ENCODE results near the gene PRELID3B.
"Not testable (repeated sequence)": the region's sequence is repeated elsewhere in the genome, so short reads cannot be mapped to it uniquely, and the experiment has no call there.

The PRELID3B gene

DNA sequence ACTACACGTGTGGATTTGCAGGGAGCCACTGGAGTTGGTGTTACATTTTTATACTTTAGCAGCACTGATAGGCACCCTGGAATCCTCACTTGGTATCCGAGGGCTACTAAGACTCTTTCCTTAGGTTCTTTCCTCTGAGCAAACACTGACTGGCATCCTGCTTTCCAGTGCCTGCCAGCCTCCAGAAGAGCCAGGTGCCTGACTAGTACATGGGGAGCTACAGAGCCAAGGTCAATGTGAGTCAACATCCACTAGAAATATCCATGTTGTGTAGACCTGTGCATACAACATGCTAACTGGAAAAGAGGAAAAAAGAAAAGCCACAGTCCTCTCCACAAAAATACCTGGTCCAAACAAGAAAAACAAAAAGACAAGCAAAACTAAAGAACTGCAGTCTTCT, 17.5 kb downstream of the PRELID3B start:
- DNase-seq, result no peak

DNA sequence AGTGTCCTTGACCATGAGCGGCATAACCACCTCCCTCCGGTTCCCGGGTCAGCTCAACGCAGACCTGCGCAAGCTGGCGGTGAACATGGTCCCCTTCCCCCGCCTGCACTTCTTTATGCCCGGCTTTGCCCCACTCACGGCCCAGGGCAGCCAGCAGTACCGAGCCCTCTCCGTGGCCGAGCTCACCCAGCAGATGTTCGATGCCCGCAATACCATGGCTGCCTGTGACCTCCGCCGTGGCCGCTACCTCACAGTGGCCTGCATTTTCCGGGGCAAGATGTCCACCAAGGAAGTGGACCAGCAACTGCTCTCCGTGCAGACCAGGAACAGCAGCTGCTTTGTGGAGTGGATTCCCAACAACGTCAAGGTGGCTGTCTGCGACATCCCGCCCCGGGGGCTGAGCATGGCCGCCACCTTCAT, 18.5 kb downstream of the PRELID3B start:
- DNase-seq, result no peak

DNA sequence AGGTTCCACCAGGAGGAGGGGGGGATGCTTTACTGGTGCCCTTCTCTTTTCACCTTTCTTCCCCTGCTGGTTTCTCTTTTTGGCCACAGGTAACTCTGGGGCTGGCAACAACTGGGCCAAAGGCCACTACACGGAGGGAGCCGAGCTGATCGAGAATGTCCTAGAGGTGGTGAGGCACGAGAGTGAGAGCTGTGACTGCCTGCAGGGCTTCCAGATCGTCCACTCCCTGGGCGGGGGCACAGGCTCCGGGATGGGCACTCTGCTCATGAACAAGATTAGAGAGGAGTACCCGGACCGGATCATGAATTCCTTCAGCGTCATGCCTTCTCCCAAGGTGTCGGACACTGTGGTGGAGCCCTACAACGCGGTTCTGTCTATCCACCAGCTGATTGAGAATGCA, 19.0 kb downstream of the PRELID3B start:
- DNase-seq, result no peak

DNA sequence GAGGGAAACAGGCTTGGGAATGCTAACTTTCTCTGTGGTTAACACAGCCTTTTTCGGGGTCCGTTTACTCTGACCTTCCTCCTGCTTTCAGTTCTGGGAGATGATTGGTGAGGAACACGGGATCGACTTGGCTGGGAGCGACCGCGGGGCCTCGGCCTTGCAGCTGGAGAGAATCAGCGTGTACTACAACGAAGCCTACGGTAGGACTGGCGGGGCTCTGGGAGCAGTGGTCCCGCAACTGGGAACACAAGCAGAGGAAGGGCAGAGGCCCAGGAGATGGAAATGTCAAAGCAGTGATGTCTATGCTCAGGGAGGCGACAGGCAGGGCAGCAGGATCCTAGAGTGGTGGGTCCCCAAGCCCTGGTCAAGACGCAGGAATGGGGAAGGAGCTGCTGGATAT, 19.8 kb downstream of the PRELID3B start:
- DNase-seq, result no peak

DNA sequence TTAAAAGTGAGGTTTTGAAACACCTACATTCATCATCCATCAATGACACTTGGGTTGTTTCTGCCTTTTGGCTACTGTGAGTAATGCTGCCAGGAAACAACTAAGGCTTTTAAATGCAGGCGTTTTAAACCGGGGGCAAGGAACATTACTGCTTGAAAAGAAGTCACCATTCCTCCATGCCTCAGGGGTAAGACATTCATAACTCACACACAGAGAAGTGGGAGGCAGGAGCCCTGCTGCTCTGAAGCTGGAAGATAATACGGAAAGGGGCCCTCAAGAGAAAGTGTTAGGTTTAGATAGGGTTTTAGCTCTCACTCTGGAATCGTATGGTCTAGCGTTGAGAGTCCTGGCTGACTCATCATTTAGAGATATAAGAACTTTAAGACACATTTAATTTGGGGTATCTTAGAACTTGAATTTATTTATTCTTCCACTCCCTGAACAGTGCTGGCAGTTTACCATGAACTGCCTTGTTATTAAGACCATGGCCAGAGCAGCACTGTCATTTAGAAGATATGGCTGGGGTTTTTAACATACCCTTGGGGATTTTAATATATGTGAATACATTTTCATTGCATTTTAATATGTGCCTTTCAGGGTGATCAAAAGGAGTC, 21.5 kb downstream of the PRELID3B start:
- no peak for DNase-seq

DNA sequence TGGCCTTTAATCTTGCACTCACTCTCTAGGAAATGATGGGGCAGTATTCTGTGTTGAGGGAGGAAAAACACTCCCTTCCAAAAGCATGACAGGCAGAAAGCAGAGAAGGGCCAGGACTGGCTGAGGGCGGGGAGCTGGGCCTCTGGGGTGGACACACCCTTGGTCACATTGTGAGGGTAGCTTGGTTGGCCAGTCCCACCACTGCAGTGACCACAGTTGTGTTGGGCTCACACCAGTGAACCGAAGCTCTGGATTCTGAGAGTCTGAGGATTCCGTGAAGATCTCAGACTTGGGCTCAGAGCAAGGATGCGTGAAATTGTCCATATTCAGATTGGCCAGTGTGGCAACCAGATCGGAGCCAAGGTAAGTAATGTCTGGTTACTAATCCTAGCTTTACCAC, 23.4 kb downstream of the PRELID3B start, which contains the start of gene TUBB1:
TSS of gene TUBB1 (plus strand) at position 213 of the 400 bp plus-strand sequence. CDS start at position 307, 94 bp downstream.
- DNase-seq, result no peak

DNA sequence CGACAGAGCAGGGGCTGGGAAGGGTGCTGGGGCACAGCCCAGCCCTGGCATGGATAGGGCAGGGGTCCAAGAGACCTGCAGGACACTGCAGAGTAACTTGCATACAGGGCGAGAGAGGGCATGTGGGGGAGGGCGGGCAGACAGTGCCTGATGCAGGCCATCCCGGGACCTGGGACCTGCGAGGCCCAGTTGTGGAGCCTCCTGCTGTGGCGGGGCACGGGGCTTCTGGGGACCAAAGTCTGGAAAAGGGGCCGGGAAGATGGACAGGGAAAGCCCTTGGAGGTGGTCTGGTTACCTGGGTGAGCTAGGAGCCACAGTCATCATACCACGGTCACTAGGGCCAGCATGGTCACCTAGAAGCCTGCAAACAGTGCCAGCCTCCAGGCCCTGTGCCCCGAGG, 23.8 kb downstream of the PRELID3B start:
- no peak for DNase-seq

DNA sequence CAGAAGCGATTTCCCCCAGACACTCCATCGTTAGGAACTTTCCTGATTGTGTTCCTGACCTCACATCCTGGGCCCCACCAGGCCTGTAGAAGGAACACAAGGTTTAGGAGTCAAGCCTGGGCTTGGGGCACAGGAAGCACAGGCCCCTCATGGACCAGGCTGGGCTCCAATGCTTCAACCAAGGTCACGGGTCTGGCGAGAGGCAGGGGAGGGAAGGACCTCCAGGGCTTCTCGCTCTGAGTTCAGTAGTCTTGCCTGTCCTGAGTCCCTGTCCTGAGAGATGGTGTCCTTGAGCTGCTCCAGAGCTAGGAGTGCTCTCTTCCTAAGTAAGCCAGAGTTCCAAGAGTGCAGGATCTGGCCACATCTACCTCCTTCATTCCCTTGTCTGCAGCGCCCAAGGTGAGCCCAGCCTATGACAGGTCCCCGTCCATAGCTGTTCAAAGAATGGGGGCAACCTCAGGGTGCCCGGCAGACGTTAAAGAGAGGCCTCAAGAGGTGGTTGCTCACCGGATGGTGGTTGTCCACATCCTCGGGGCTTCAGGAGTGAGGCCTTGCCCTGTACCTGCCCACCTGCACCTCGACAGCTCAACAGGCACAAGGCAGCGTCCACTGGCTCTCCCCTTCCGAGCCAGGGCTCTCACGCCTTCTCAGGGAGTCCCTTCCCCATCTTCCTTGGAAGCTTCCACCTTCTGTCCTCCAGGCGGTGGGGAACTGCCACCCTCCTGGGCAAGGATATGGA, 24.9 kb downstream of the PRELID3B start:
- DNase-seq, result no peak

DNA sequence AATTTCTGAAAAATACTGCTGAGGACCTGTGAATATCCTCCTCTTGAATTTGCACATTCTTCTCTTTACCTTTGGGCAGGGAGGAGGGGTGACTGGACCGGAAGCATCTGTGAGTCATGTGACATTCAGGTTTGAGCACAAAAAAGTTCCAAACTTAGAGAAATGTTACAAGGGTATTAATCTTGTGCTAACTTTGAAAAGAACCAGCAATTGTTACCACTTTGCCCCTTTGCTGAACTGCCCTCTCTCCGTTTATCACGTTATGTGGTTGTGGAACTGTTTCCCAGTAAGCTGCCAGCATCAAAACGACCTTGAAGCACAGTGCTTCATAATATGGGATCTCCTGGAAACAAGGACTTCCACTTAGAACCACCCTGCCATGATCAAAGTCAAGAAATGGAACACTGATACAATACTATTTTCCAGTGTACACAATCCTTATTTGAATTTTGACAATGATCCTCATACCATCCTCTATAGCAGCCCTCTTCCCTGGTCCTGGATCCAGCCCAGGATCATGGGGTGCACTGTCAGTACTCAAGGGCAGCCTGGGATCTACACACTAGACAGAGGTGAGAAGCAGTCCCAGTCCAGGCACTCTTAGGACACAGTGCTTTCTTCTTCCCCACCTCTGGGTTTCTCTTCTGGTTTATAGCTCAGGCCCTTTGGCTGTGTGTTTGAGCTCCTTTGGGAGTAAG, 25.6 kb downstream of the PRELID3B start:
- DNase-seq, result no peak

DNA sequence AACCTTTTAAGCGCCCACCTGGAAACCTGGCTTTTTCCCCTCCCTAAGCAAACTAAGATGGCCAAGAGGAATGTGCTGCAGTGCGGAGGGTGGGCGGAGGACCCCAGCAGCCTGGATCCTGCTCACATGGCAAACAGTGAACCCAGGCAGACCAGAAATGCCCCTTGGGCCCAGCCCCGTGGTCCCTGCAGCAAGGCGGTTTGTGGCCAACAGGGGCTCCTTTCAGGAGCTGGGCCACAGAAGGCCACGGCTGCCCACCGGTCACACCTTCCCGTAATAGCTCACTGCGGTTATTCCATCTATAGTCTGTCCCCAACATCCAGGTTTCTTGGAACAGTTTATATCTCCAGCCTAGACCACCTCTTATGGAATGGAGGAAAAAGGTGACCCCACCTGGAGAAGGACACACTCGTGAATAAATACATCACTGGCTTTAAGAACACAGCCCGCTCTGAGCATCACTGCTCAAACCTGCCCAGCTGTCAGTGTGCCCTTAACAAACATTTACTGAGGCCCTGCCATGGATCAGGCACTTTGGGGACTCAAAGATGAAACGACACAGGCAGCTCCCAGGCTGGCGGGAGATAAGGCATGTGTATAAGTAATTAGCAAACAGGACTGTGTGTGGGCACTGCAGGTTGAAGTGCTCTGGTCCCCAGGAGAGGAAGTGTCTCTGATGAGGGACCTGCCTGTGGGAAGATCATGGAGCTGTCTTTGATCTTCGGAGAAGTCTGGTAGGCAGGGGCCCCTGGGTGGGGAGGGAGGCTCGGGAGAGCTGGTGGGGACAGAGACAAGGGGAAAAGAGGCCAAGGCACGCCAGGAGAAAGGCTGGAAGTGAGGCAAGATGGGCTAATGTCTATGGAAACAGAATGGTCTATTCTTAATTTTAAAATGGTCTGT, 26.5 kb downstream of the PRELID3B start:
- peak; percentile 53 for DNase-seq

DNA sequence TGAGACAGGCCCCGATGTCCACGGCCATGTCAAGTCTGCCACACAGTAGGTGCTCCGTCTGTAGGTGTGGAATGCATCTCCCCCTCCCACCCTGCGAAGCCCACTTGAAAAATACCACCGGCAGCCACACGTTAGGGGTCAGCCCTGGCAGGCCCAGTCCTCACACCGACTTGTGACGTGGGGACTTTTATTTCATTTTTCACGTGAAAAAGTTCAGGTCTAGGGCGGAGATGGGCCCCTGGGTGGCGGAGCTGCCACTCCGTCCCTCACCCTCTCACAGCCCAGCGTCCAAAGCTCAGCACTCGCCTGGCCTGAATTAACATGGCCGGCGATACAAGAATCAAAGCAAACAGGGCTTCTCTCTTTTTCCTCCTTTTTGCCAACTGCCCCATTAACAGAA, 27.2 kb downstream of the PRELID3B start:
- no peak for DNase-seq

DNA sequence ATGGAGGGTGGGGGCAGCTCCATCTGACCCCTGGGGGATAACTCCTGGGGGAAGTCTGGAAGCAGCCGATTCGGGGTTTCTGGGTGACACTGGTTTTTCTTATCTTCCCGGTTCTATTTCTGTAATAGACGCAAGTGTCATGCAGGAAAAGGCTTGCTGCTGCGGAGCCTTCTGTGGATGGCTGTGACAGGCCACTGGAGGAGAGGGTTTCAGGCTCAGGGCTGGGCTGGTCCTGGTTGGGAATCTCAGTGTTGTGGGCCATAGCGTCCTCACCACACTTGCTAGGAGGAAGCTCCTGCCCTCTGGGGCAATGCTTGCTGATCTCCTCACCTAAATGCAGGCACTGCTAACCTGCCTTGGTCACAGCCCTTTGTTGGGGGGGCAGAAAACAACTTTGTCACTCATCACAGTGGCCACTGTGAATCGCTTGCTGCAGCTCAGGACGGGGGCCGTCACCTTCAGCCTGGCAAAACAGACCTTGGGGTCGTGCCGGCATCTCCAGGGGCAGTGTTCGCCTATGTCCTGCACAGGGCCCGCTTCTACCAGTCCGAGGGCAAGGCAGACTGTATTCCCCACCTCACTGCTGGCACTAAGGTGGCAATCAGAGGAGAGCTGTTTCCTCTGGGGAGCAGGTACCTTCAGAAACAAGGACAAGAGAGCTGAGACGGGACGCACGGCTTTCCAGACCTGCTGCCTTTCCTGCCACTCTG, 27.8 kb downstream of the PRELID3B start:
- DNase-seq, result no peak

DNA sequence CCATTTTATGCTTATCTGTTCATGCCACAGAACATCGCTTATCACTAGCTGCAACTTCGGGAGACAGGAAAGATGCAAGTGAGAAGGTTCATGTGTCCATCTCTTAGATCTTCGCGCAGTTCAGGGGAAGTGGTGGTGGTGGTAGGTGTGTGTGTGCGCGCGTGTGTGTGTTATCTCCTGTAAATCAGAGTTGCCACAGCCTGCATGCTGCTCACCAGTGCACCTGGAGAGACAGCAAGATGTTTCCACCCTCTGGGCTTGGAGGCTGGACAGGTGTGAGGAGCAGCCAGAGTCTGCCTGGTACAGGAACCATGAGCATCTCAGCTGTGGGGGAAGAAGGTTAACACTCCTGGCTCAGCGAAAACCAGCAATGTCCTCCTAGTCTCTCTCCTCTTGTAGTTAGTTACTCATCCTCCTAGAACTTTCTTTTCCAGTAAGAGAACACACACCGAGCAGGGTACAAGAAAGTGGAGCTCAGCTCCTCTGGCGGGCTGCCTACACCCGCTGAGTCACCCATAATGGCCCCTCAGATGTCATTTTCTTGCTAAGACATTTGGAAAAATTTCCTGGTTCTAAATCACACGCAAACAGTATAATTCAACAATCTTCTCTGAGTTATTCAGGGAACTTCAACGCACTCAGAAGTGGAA, 28.5 kb downstream of the PRELID3B start:
- DNase-seq, result no peak

DNA sequence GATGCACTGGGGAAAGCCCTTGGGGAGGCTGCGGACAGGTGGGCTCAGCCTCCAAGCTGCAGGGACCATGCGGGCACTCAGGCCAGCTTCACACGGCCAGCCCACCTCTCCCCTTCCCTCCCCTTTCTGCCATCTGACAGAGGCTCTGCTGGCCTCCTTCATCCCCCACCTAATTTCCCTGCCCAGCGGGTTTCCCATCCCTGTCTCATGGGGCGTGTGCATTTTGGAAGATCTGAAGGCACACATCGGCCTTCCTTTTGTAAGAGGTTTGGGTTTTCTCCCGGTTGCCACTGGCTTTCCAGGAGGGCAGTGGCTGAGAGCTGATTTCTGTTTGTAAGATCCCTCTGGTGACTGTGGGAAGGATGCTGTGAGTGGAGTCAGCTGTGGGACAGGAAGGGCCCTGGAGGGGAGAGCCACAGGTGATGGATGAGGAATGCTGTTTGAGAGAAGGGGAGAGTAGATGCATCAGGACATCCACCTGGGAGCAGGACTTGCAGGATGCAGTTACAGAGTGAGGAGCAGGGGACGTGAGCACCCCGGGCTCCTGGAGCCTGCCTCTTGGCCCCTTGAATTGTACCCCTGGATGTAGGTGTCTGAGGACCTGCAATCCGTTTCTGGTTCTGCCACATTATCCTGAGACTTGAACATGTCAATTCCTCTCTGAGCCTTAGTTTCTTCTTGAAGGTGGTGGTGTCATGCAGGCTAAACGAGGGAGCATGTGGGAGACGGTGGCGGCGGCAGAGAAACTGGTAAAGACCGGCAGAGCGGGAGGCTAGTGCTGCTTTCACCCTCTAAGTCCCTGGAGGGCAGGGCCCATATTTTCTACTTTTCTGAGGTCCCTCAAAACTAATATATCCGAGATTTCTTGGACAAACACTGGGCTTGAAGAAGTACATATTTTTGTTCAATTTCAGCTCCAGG, 29.3 kb downstream of the PRELID3B start:
- no peak for DNase-seq

DNA sequence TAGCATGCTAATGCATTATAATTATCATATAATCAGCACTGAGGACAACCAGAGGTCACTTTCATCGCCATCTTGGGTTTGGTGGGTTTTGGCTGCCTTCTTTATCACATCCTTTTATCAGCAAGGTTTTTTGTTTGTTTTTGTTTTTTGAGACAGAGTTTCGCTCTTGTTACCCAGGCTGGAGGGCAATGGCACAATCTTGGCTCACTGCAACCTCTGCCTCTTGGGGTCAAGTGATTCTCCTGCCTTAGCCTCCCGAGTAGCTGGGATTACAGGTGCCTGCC, 30.8 kb downstream of the PRELID3B start:
- DNase-seq, result not testable (repeated sequence)

DNA sequence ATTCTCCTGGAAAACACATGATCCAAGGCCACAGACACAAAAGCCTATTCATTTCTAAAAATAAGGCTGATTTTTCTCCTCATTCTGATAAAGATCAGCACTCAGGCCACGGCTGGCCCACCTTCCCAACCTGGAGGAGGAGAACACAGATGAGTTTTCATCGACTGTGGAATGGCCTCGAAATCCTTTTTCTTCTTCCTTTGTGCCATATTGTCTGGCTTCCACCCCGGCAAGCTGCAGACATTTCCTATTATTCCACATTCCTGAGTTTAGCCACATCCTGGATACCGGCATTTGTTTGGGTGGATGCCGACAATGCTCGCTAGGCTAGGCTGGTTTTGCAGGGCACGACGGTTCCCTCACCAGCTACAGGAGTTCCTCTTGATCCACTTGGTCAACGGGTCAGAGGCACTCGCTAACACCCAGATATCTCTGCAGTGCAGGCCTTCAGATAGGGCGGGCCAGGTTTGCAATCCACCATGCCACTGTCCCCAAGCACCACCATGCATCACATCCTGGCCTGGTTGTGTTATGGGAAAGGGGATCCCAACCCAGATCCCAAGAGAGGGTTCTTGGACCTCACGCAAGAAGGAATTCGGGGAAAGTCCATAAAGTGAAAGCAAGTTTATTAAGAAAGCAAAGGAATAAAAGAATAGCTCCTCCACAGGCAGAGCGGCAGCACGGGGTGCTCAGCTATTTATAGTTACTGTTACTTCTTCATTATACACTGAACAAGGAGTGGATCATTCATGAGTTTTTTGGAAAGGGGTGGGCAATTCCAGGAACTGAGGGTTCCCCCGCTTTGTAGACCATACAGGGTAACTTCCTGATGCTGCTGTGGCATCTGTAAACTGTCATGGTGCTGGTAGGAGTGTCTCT, 31.4 kb downstream of the PRELID3B start:
- DNase-seq, result no peak

DNA sequence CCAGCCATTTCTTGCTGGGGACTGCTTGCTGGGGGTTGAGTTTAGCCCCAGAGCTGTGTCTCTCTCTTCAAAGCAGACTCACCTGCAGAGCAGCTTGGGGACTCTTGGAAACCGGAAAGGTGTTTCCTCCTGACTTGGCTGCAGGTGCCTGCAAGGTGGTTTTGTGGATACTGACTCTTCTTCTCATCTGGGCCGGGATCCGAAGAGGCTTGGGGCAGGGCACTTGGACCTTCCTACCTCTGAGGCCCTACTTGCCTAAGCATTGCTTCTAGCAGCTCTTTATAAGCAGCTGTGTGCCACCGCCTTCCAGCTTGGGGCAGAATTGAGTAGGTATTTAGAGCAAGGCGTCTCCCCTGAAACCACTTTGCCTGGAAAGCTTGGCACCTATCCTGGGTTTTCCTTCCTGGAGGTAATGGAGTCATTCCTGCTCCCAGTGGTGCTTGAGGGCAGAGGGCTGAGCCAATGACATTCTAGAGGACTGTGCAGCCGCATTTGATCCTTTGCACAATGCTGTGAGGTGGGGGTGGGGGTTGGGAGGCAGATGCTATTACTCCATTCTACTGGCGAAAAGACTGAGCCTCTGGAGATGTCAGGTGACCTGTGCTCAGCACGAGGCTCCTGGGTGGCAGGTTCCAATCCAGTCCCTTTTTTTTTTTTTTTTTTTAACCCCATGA, 32.1 kb downstream of the PRELID3B start:
- no peak for DNase-seq

DNA sequence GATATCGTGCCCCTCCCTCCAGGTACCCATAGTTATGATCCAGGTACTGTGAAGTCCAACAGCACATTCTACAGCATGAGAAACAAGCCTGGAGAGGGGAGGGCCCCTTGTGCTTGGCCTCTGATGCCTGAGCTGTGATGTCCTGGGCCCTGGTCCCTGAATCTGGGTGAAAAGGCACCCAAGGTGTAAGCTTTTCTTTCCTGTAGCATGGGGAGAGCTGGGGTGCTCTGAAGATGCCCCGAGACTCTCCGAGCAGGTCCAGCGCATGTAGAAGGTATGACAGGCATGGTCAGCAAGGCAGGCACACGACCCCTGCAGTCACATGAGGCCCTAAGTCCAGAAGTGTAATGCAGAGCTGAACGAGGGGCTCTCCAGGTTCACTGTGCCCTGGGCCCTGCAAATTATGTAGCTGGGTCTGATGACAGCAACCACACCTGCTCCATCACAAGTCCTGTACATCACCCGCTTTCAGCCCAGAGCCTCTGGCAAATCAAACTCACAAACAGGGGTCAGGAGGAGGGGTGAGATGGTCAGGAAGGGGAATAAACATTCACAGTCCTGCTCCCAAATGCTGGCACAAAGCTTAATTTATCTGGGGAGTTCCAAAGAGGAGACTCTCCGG, 33.8 kb downstream of the PRELID3B start:
- no peak for DNase-seq

Measured in DMS53 (cell line).